KMS-11 (cell line): ENCODE data around the gene RMI1.

Experiments
- H2AFZ ChIP-seq: fragments of 200-600 bp; sonication (generic); 2 replicates; pipeline ENCODE4 v1.6.1; 2016; ENCODE audit warnings: antibody characterized with exemption, mixed run types, low read depth
- H3K27ac ChIP-seq: fragments of 200-600 bp; sonication (generic); 2 replicates; pipeline ENCODE4 v1.6.1; 2016; ENCODE audit warnings: mild to moderate bottlenecking, mixed run types
- H3K27me3 ChIP-seq: fragments of 200-600 bp; sonication (generic); 2 replicates; pipeline ENCODE4 v1.6.1; 2017; ENCODE audit warnings: mild to moderate bottlenecking, low read depth, mixed run types, moderate library complexity; ENCODE audit not compliant: insufficient read depth
- H3K36me3 ChIP-seq: fragments of 200-600 bp; sonication (generic); 2 replicates; pipeline ENCODE4 v1.6.1; 2017; ENCODE audit warnings: mild to moderate bottlenecking, mixed run types; ENCODE audit not compliant: insufficient read depth
- H3K4me1 ChIP-seq: fragments of 200-600 bp; sonication (generic); 2 replicates; pipeline ENCODE4 v1.6.1; 2016; ENCODE audit warnings: mild to moderate bottlenecking, low read depth, mixed run types; ENCODE audit not compliant: poor library complexity, severe bottlenecking
- H3K4me2 ChIP-seq: fragments of 200-600 bp; sonication (generic); 2 replicates; pipeline ENCODE4 v1.7.0; 2016; ENCODE audit warnings: mild to moderate bottlenecking, mixed run types
- H3K4me3 ChIP-seq: fragments of 200-600 bp; sonication (generic); IDR thresholded peaks from 2 replicates; pipeline ENCODE4 v1.6.1; 2017; ENCODE audit warnings: low read depth, low read length, mixed read lengths; ENCODE audit not compliant: insufficient read depth
- H3K79me2 ChIP-seq: fragments of 200-600 bp; sonication (generic); 2 replicates; pipeline ENCODE4 v1.6.1; 2016; ENCODE audit warnings: low read depth, mixed run types; ENCODE audit not compliant: insufficient read depth
- H3K9ac ChIP-seq: fragments of 200-600 bp; sonication (generic); 2 replicates; pipeline ENCODE4 v1.6.1; 2016; ENCODE audit warnings: mild to moderate bottlenecking, mixed run types
- H4K20me1 ChIP-seq: fragments of 200-600 bp; sonication (generic); 2 replicates; pipeline ENCODE4 v1.6.1; 2016; ENCODE audit warnings: mild to moderate bottlenecking, mixed run types; ENCODE audit not compliant: insufficient read depth
- CTCF ChIP-seq: fragments of 200-600 bp; sonication (generic); conservative IDR thresholded peaks from 2 replicates; pipeline ENCODE4 v1.6.1; 2017; ENCODE audit warnings: low read depth, mild to moderate bottlenecking, antibody characterized with exemption, low read length, moderate library complexity, mixed read lengths

The RMI1 gene

GRCh38 chr9:83933790-83934189, 46.8 kb upstream of the RMI1 start:
- Histone ChIP-seq H3K4me1 (no peaks in the 10 kb centered on the region), H3K4me3 (no peak overlapping the region), H3K27ac (no peak overlapping the region), H4K20me1 (no peaks in the 10 kb centered on the region), H3K79me2 (no peaks in the 10 kb centered on the region), H2AFZ (no peak overlapping the region), H3K4me2 (no peak overlapping the region), H3K9ac (no peak overlapping the region), H3K36me3 (no peaks in the 10 kb centered on the region), H3K27me3 (no peaks in the 10 kb centered on the region)
- TF ChIP-seq CTCF, result no peak

GRCh38 chr9:83934569-83935275, 45.9 kb upstream of the RMI1 start:
- no peak overlapping the region for H2AFZ ChIP-seq
- no peak for TF ChIP-seq CTCF
- H3K4me1 ChIP-seq, result no peaks in the 10 kb centered on the region
- no peaks in the 10 kb centered on the region for H4K20me1 ChIP-seq
- no peak overlapping the region for H3K27ac ChIP-seq
- H3K4me2 ChIP-seq, result no peak overlapping the region
- H3K27me3 ChIP-seq, result no peaks in the 10 kb centered on the region
- H3K79me2 ChIP-seq, result no peaks in the 10 kb centered on the region
- no peaks in the 10 kb centered on the region for H3K36me3 ChIP-seq
- no peak overlapping the region for H3K4me3 ChIP-seq
- H3K9ac ChIP-seq, result no peak overlapping the region

GRCh38 chr9:83935276-83935935, 45.2 kb upstream of the RMI1 start:
- no peaks in the 10 kb centered on the region for H3K27me3 ChIP-seq
- no peaks in the 10 kb centered on the region for H3K79me2 ChIP-seq
- H4K20me1 ChIP-seq, result no peaks in the 10 kb centered on the region
- H3K27ac ChIP-seq, result no peak overlapping the region
- H3K36me3 ChIP-seq, result no peaks in the 10 kb centered on the region
- H2AFZ ChIP-seq, result no peak overlapping the region
- H3K9ac ChIP-seq, result no peak overlapping the region
- no peak overlapping the region for H3K4me2 ChIP-seq
- TF ChIP-seq CTCF, result no peak
- no peaks in the 10 kb centered on the region for H3K4me1 ChIP-seq
- H3K4me3 ChIP-seq, result no peak overlapping the region

- no peak for TF ChIP-seq CTCF
- Histone ChIP-seq H3K79me2 (no peaks in the 10 kb centered on the region), H3K4me1 (no peaks in the 10 kb centered on the region), H3K9ac (no peak overlapping the region), H3K4me3 (no peak overlapping the region), H3K36me3 (no peaks in the 10 kb centered on the region), H2AFZ (no peak overlapping the region), H4K20me1 (no peaks in the 10 kb centered on the region), H3K27ac (no peak overlapping the region), H3K27me3 (no peaks in the 10 kb centered on the region), H3K4me2 (no peak overlapping the region)
Observed at GRCh38 chr9:83936523-83936922, 44.1 kb upstream of the RMI1 start.
